ENCODE measurements around the gene PSD.

Gene PSD

DNA sequence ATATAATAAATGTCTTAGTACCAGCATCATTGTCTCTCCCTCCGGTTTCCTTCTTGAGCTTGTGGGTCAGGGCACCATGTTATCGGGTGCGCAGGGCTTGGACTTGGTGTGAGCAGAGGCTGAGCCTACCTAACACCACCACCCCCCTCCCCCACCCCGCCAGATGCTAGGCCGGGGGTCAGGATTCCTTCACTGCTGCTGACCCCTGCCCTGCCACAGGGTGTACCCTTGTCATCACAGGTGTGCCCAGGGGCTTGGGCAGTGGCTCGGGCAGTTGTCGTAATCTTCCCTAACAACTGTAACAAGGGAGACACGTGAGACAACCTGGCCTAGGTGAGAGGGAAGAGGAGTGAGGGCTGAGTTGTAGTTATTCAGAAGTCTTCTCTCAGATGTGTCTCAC, 35.7 kb downstream of the PSD start:
- DNase-seq = no peak

DNA sequence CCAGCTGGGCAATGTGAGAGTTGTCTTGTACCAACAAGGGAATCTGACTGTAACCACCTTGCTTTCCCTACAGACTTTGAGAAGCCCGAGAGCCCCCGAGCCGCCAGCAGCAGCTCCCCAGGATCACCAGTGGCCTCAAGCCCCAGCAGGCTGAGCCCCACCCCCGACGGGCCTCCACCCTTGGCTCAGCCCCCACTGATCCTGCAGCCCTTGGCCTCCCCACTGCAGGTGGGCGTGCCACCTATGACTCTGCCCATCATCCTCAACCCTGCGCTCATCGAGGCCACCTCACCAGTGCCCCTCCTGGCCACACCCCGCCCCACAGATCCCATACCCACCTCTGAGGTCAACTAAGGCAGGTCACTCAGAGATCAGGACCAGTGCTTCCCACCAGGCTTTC, 36.6 kb downstream of the PSD start:
- no peak for DNase-seq

DNA sequence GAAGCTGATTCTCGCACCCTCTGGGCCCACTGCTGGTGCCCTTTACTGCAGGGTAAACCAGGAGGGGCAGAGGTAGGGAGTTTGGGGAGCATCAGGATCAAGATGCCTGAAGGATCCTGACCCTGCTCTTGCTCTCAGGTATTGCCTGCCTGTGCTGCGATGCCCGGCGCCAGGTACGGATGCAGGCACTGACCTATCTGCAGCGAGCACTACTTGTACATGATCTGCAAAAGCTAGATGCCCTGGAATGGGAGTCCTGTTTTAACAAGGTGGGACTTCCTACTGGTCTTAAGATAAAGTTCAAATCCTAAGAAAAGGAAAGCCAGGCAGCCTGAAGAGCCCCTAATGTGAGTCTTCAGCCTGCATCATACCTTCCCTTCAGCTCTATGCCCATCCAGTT, 39.2 kb downstream of the PSD start:
- no peak for DNase-seq

DNA sequence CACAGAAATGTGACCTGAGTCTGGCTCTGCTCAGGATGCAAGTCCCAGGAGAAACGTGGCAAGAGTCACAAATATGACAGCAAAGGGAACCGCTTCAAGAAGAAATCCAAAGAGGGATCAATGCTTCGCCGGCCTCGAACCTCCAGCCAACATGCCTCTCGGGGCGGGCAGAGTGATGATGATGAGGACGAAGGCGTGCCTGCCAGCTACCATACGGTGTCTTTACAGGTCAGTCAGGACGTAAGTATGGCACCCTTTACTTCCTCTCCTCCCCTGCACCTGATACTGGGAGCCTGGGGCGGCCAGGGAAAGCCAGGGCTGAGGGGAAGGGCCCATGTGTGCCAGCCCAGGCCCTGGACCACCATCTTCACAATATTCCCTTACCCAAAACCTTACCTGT, 41.7 kb downstream of the PSD start:
- DNase-seq = no peak

DNA sequence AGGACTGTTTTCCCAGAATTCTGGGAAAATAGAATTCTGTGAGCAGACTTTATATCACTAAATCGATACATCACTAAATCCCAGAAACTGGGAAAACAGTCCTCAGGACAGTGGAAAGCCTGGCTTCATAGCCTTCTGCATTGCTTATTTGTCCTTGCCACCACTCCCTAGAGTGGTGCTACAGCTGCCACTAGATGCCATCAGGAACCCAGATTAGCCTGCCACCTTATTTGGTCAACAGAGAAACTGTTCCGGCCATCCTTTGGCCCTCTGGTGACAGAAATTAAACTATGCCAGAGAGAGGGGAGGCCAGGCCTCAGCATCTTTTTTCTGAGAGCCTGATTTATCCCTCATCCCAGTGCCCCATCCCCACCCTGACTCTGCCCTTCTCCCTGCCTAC, 42.7 kb downstream of the PSD start:
- DNase-seq = no peak

DNA sequence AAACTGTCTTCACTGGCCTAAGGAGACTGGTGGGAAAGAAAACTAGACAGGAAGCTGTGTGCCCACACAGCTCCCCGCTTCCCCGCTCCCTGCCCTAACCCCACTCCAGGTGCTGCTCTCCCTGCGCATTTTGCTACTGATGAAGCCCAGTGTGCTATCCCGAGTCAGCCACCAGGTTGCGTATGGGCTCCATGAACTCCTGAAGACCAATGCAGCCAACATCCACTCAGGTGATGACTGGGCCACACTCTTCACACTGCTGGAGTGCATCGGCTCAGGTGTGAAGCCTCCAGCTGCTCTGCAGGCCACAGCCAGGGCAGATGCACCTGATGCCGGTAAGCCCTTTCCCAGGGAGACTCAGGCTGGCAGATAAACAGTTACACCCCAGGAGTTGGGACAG, 43.3 kb downstream of the PSD start:
- DNase-seq = no peak

DNA sequence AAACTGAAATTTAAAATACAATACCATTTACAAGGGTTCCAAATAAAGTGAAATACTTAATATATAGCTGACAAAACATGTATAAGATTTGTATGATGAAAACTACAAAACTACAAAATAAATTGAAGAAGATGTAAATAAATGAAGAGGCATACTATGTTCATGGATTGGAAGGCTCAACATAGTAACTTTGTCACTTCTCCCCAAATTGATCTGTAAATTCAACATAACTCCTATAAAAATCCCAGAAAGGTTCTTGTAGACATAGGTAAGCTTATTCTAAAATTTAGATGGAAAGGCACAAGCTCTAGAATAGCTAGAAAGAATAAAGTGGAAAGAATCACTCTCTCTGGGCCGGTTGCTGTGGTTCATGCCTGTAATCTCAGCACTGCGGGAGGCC, 47.3 kb downstream of the PSD start:
- no peak for DNase-seq

DNA sequence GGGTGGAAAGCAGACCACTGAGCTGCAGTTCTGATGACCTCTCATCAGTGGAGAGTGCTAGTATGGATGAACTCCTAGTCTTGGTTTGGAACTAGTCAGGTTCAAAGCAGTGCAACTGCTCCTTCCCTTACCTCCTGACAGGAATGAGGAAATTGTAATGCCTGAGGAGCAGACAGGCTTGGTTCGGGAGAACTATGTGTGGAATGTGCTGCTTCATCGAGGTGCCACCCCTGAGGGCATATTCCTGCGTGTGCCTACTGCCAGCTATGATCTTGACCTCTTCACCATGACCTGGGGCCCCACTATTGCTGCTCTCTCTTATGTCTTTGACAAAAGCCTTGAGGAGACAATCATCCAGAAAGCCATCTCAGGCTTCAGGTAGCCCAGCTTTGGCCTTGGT, 50.5 kb downstream of the PSD start:
- no peak for DNase-seq

DNA sequence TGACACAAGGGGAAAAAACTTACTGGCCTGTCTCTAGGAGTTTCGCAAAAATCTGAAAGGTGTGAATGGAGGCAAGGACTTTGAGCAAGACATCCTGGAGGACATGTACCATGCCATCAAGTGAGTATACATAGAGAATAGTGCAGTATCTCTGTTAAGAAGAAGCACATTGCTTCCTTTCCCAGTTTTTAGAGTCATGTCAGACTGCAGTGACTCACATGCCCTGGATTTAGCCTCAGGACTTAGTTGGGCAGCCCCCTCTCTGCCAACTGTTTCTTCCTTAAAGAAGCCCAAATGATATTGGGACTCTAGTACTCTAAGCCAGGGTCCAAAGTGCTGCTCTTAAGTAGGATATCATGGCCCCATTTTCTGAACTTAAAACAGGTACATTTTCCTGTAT, 51.1 kb downstream of the PSD start:
- no peak for DNase-seq

DNA sequence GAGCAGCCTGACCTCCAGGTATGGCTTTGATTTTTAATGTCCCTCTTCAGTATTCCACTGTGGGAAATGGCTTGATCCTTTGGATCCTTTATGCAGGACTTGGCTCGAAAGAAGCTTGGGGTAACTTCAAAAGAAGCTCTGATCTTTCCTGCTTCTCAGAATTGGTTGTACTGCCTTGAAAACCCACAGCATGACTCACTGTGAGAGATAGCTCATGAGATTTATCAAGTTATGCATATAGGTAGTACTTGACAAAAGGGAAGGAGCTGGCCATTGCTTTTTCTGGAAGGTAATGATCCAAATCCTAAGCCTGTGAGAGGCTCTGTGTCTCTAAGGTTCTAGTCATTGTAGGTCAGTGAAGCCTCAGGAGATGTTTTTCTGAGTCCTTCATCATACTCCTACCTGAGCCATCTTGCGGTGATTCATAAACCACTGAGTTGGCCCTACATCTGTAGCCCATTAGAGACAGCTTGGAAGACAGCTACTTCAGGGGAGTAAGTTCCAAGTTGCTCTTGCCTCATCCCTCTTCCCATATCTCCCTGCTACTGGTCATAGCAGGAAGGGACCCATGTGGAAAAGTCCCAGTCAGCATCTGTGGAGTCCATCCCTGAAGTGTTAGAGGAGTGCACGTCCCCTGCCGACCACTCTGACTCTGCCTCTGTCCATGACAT, 59.7 kb downstream of the PSD start:
- no peak for DNase-seq

DNA sequence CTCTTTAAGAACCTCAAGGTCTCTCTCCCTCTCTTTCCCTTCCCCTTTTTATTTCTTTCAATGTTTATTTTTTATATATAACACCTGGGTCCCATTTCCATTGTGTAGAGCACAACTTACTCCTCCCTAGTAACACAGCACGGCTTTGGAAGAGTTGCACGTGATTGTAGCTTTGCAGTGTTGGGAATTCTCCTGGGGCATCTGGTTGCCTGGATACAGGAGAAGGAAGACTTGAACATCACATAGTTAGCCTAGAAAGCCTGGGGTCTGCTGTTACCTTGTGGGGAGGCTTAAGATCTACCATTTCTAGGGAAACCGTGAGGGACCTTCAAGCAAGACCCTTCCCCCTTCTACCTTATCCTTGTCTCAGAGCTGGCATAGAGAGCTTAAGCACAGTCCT, 64.1 kb downstream of the PSD start:
- no peak for DNase-seq

Measured in NCI-H82 (cell line).